Vagina (tissue), 2 donors: ENCODE results near the gene ABHD8.

Source experiments
- POLR2A ChIP-seq, 2 donors: fragments of 450-650 bp; IDR thresholded peaks; one replicate each; pipeline ENCODE4 v1.6.1; 2017; ENCODE audit warnings: antibody characterized with exemption in 2 of 2, mild to moderate bottlenecking in 2 of 2, moderate library complexity in 2 of 2
- POLR2AphosphoS5 ChIP-seq, 2 donors: sonication (generic); formaldehyde crosslinking; IDR thresholded peaks; one replicate each; pipeline ENCODE4 v1.9.0; 2017; ENCODE audit warnings: antibody characterized with exemption in 2 of 2, mild to moderate bottlenecking in 2 of 2, low read depth in 1 of 2; ENCODE audit not compliant: insufficient read depth in 1 of 2
- TF ChIP-seq, protein P1 (sequence below), 3 experiments: fragments of 450-650 bp in 2 of 3; fragments of 200-600 bp in 1 of 3; sonication (generic) in 1 of 3; IDR thresholded peaks; one replicate each; pipeline ENCODE4 v1.5.1; 2017 to 2019; ENCODE audit warnings: antibody characterized with exemption in 3 of 3, mild to moderate bottlenecking in 2 of 3, moderate library complexity in 2 of 3

DNA sequence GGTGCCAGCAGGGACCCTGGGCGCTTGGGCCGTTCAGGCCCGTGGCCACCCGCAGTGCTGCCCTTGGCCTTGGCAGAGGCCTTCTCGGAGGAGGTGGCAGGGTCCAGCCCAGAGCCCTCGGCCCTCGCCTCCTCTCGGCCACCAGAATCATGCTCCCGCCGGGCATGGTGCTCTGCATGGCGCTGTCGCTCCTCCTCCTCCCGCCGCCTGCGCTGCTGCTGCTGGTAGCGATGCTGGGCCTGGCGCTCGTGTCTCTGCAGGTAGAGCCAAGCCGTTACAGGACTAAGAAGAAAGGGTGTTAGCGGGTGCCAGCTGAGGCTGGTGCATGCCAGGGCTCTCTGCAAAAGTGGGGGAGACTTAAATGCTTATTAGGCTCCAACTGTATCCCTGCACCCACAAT, 21.9 kb upstream of the ABHD8 start:
- TF ChIP-seq, protein P1, sequence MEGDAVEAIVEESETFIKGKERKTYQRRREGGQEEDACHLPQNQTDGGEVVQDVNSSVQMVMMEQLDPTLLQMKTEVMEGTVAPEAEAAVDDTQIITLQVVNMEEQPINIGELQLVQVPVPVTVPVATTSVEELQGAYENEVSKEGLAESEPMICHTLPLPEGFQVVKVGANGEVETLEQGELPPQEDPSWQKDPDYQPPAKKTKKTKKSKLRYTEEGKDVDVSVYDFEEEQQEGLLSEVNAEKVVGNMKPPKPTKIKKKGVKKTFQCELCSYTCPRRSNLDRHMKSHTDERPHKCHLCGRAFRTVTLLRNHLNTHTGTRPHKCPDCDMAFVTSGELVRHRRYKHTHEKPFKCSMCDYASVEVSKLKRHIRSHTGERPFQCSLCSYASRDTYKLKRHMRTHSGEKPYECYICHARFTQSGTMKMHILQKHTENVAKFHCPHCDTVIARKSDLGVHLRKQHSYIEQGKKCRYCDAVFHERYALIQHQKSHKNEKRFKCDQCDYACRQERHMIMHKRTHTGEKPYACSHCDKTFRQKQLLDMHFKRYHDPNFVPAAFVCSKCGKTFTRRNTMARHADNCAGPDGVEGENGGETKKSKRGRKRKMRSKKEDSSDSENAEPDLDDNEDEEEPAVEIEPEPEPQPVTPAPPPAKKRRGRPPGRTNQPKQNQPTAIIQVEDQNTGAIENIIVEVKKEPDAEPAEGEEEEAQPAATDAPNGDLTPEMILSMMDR (IDR thresholded peaks at IDR 0.05), result no peak
- TF ChIP-seq POLR2AphosphoS5 (IDR thresholded peaks at IDR 0.05; ENCODE audit: insufficient read depth in 1 of 2, low read depth in 1 of 2) (no peak), POLR2A (IDR thresholded peaks at IDR 0.05) (no peak)
